Thyroid gland (tissue), 4 donors: ENCODE results near the gene ATG2A. TPM values are rescaled to one million over a fixed set of nuclear protein-coding genes. Genes with fewer than 3 reads are reported as not detected.

Experiments used
- DNase-seq, 2 donors: peaks; one replicate each; pipeline ENCODE4 v3.0.0-alpha.2; 2019
- H3K27ac ChIP-seq, 3 donors: fragments of 200-600 bp; sonication (generic); 1 replicate in 2 of 3; 2 replicates in 1 of 3; pipeline ENCODE4 v1.5.1; 2016 to 2019; ENCODE audit warnings: mild to moderate bottlenecking in 1 of 3, moderate library complexity in 1 of 3
- H3K27me3 ChIP-seq: fragments of 200-600 bp; sonication (generic); one replicate; pipeline ENCODE4 v1.5.1; 2019
- H3K36me3 ChIP-seq, 2 donors: fragments of 200-600 bp; sonication (generic); one replicate each; pipeline ENCODE4 v1.5.1; 2016 to 2019
- H3K4me1 ChIP-seq, 2 donors: fragments of 200-600 bp; sonication (generic); one replicate each; pipeline ENCODE4 v1.5.1; 2017 to 2019
- H3K4me3 ChIP-seq, 3 donors: fragments of 200-600 bp; sonication (generic); replicated peaks in 1 of 3; 1 replicate in 2 of 3; 2 replicates in 1 of 3; pipeline ENCODE4 v1.5.1; 2016; ENCODE audit warnings: mild to moderate bottlenecking in 1 of 3
- H3K9me3 ChIP-seq: fragments of 200-600 bp; sonication (generic); one replicate; pipeline ENCODE4 v1.5.1; 2017
- POLR2A ChIP-seq, 2 donors: fragments of 450-650 bp; IDR thresholded peaks; one replicate each; pipeline ENCODE4 v1.6.1; 2017; ENCODE audit warnings: antibody characterized with exemption in 2 of 2, mild to moderate bottlenecking in 2 of 2, moderate library complexity in 1 of 2
- WGBS, 2 donors: methylation state at CpG; one replicate each; pipeline ENCODE4 v1.1.5; 2017; 5-methylcytosine and 5-hydroxymethylcytosine counted together
- intact Hi-C: fragments of 100-400 bp; cut with DNase I; formaldehyde crosslinking; loops from one replicate; pipeline ENCODE4 v1.15.1; 2023
- total RNA-seq, 4 donors: library from RNA; depleted of rRNA; stranded (reverse); fragments of >200 nt; gene quantifications; one replicate each; pipeline ENCODE4 v1.2.3, GENCODE V29; 2016
- TF ChIP-seq, protein P1 (sequence below), 6 experiments: fragments of 200-600 bp in 3 of 6; fragments of 450-650 bp in 3 of 6; sonication (generic) in 3 of 6; IDR thresholded peaks; one replicate each; pipeline ENCODE4 v1.5.1; 2016 to 2019; ENCODE audit warnings: antibody characterized with exemption in 6 of 6, mild to moderate bottlenecking in 2 of 6, inconsistent platforms in 1 of 6, moderate library complexity in 1 of 6

The ATG2A gene
- total RNA-seq, 4 donors from 2014 or later: 19.5 to 43.1 (median 36.7) TPM

DNA sequence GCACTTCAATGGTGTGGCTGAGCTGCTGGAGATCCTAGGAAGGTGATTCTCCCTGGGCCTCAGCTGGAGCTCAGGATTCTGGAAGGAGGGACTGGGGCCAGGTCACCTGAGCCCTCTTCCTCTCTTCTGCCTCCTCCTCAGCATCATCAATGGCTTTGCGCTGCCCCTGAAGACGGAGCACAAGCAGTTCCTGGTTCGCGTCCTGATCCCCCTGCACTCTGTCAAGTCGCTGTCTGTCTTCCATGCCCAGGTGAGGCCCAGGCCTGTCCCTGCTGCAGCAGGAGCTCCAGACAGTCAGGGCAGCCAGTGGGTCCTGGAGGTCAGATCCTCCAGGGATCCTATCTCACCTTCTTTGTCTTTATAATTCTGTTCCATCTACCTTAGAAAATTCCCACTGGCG is 13.3 kb upstream of the ATG2A start:
- no peaks in the 10 kb centered on the region for H3K9me3 ChIP-seq
- DNase-seq: no peak
- TF ChIP-seq, protein P1, sequence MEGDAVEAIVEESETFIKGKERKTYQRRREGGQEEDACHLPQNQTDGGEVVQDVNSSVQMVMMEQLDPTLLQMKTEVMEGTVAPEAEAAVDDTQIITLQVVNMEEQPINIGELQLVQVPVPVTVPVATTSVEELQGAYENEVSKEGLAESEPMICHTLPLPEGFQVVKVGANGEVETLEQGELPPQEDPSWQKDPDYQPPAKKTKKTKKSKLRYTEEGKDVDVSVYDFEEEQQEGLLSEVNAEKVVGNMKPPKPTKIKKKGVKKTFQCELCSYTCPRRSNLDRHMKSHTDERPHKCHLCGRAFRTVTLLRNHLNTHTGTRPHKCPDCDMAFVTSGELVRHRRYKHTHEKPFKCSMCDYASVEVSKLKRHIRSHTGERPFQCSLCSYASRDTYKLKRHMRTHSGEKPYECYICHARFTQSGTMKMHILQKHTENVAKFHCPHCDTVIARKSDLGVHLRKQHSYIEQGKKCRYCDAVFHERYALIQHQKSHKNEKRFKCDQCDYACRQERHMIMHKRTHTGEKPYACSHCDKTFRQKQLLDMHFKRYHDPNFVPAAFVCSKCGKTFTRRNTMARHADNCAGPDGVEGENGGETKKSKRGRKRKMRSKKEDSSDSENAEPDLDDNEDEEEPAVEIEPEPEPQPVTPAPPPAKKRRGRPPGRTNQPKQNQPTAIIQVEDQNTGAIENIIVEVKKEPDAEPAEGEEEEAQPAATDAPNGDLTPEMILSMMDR (IDR thresholded peaks at IDR 0.05): no peak
- TF ChIP-seq POLR2A (IDR thresholded peaks at IDR 0.05): no peak
- no peak overlapping the region for H3K27ac ChIP-seq
- WGBS, 2 donors: 98 to 99% methylated on average over 6 of the region's 6 CpGs
- H3K4me3 ChIP-seq: no peak overlapping the region
- H3K27me3 ChIP-seq: no peaks in the 10 kb centered on the region
- intact Hi-C loops: loop anchor here (10.0 kb wide), 1 partner anchor 64 kb away; the partner anchor contains the start of gene BATF2
- peaks cover 8 to 10% of the 10 kb centered on the region in 2 donors for H3K4me1 ChIP-seq
- H3K36me3 ChIP-seq: peaks cover 36 to 65% of the 10 kb centered on the region in 2 donors

GRCh38 chr11:64929625-64930024 is 12.6 kb upstream of the ATG2A start:
- Histone ChIP-seq H3K36me3 (peaks cover 36 to 65% of the 10 kb centered on the region in 2 donors), H3K27me3 (no peaks in the 10 kb centered on the region), H3K4me3 (no peak overlapping the region), H3K9me3 (no peaks in the 10 kb centered on the region), H3K27ac (no peak overlapping the region), H3K4me1 (peaks cover 9 to 12% of the 10 kb centered on the region in 2 donors)
- intact Hi-C loops: loop anchor here (5.0 to 10.0 kb wide), 2 partner anchors 65 to 688 kb away; partner anchors contain the start of genes BATF2 and PCNX3
- no peak for DNase-seq
- 97 to 99% methylated on average over 7 of the region's 7 CpGs for WGBS, 2 donors
- TF ChIP-seq, protein P1 (IDR thresholded peaks at IDR 0.05): no peak
- TF ChIP-seq POLR2A (IDR thresholded peaks at IDR 0.05): no peak

- H3K9me3 ChIP-seq: no peaks in the 10 kb centered on the region
- 97 to 98% methylated on average over 2 of the region's 2 CpGs for WGBS, 2 donors
- no peak overlapping the region for H3K27ac ChIP-seq
- H3K4me3 ChIP-seq: no peak overlapping the region
- intact Hi-C loops: loop anchor here (5.0 kb wide), 1 partner anchor 688 kb away; the partner anchor contains the start of gene PCNX3
- no peak for DNase-seq
- TF ChIP-seq, protein P1 (IDR thresholded peaks at IDR 0.05): no peak
- TF ChIP-seq POLR2A (IDR thresholded peaks at IDR 0.05): no peak
- H3K4me1 ChIP-seq: peaks cover 9 to 12% of the 10 kb centered on the region in 2 donors
- H3K27me3 ChIP-seq: no peaks in the 10 kb centered on the region
- H3K36me3 ChIP-seq: peaks cover 36 to 62% of the 10 kb centered on the region in 2 donors
Observed at GRCh38 chr11:64928957-64929356, 11.9 kb upstream of the ATG2A start.

DNA sequence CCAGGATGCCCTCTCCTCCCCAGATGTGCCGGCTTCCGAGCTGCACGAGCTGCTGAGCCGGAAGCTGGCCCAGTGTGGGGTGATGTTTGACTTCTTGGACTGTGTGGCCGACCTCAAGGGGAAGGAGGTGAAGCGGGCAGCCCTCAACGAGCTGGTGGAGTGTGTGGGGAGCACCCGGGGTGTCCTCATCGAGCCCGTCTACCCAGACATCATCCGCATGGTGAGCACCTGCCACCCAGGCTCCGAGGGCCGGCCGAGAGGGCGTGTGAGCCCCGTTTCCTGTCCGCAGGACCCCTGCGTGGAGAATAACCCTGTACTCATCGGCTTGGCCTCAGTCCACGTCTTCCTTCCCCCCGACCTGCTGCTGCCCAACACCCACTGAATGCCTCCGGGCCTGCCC is 9.7 kb upstream of the ATG2A start:
- Histone ChIP-seq H3K4me1 (peaks cover 9 to 18% of the 10 kb centered on the region in 2 donors), H3K27me3 (no peaks in the 10 kb centered on the region), H3K27ac (no peak overlapping the region), H3K36me3 (peaks cover 17 to 39% of the 10 kb centered on the region in 2 donors), H3K4me3 (no peak overlapping the region), H3K9me3 (no peaks in the 10 kb centered on the region)
- intact Hi-C loops: loop anchor here (5.0 kb wide), 1 partner anchor 691 kb away; the partner anchor contains the start of gene PCNX3
- 83 to 87% methylated on average over 17 to 18 of the region's 22 CpGs for WGBS, 2 donors
- TF ChIP-seq, protein P1 (IDR thresholded peaks at IDR 0.05): no peak
- no peak for TF ChIP-seq POLR2A (IDR thresholded peaks at IDR 0.05)
- DNase-seq: no peak
